CD4-positive, CD25-positive, alpha-beta regulatory T cell (primary cell): Measurements from ENCODE around the gene TMEM80. TPM values are rescaled to one million over a fixed set of nuclear protein-coding genes. Genes with fewer than 3 reads are reported as not detected.
A peak's percentile ranks its signal among the peaks of the same experiment; 100 is the strongest.

Experiments used
- ATAC-seq, 2 donors: fragments of 150-1000 bp; cut with Tn5 transposase; one replicate each; pipeline ENCODE4 v1.10.0; 2021; ENCODE audit warnings: low read depth in 2 of 2, moderate number of reproducible peaks in 2 of 2, moderate library complexity in 1 of 2
- DNase-seq, 3 donors: peaks; one replicate each; pipeline versions ENCODE4 v3.0.0 to v3.0.0-alpha.2; 2012 to 2022; ENCODE audit warnings: mixed read lengths in 1 of 3
- H3K27ac ChIP-seq: one replicate; pipeline ENCODE4 v1.7.0; 2013; ENCODE audit warnings: mild to moderate bottlenecking, low read length; ENCODE audit not compliant: insufficient read depth, poor library complexity, severe bottlenecking
- H3K27me3 ChIP-seq: one replicate; pipeline ENCODE4 v1.7.0; 2013; ENCODE audit warnings: low read length; ENCODE audit not compliant: control insufficient read depth, insufficient read depth
- H3K36me3 ChIP-seq: one replicate; pipeline ENCODE4 v1.7.0; 2013; ENCODE audit warnings: mild to moderate bottlenecking, low read length, moderate library complexity; ENCODE audit not compliant: control insufficient read depth, insufficient read depth
- H3K4me1 ChIP-seq: 2 replicates; pipeline ENCODE4 v1.7.0; 2013; ENCODE audit warnings: mild to moderate bottlenecking, low read length; ENCODE audit not compliant: insufficient read depth, control insufficient read depth, poor library complexity, severe bottlenecking
- H3K4me3 ChIP-seq: one replicate; pipeline ENCODE4 v1.7.0; 2013; ENCODE audit warnings: low read depth, mild to moderate bottlenecking, low read length, moderate library complexity
- H3K9me3 ChIP-seq, 2 experiments: 1 replicate in 1 of 2; 2 replicates in 1 of 2; pipeline ENCODE4 v1.7.0; 2013; ENCODE audit warnings: low read length in 2 of 2, mild to moderate bottlenecking in 1 of 2, moderate library complexity in 1 of 2; ENCODE audit not compliant: control insufficient read depth in 2 of 2
- H3K27ac Mint-ChIP-seq, 3 donors: one replicate each; pipeline ENCODE4 v1.8.0; 2020 to 2022; ENCODE audit warnings: mild to moderate bottlenecking in 3 of 3, mixed read lengths in 3 of 3, moderate library complexity in 2 of 3
- H3K27me3 Mint-ChIP-seq: one replicate; pipeline ENCODE4 v1.8.0; 2022; ENCODE audit warnings: mild to moderate bottlenecking, mixed read lengths
- H3K36me3 Mint-ChIP-seq: one replicate; pipeline ENCODE4 v1.8.0; 2020; ENCODE audit warnings: mixed read lengths
- H3K4me1 Mint-ChIP-seq, 4 donors: one replicate each; pipeline ENCODE4 v1.8.0; 2020 to 2022; ENCODE audit warnings: mixed read lengths in 4 of 4, mild to moderate bottlenecking in 1 of 4
- H3K4me3 Mint-ChIP-seq, 4 donors: one replicate each; pipeline ENCODE4 v1.8.0; 2020 to 2022; ENCODE audit warnings: mild to moderate bottlenecking in 4 of 4, mixed read lengths in 4 of 4, moderate library complexity in 3 of 4
- H3K9me3 Mint-ChIP-seq, 7 donors: one replicate each; pipeline ENCODE4 v1.8.0; 2020 to 2022; ENCODE audit warnings: mixed read lengths in 7 of 7, mild to moderate bottlenecking in 3 of 7, moderate library complexity in 2 of 7
- polyA plus RNA-seq, 4 donors: library from polyadenylated mRNA; unstranded; fragments of 300-500 nt; fragmentation: Illumina TruSeq; gene quantifications; one replicate each; pipeline ENCODE4 v1.2.3, GENCODE V29; 2021
- total RNA-seq: library from RNA; stranded (reverse); gene quantifications from one replicate; pipeline ENCODE4 v1.2.3, GENCODE V29; 2022

The TMEM80 gene
- total and polyA plus RNA-seq, 5 donors from 2014 or later, result 24.5 to 35.0 (median 26.3) TPM

DNA sequence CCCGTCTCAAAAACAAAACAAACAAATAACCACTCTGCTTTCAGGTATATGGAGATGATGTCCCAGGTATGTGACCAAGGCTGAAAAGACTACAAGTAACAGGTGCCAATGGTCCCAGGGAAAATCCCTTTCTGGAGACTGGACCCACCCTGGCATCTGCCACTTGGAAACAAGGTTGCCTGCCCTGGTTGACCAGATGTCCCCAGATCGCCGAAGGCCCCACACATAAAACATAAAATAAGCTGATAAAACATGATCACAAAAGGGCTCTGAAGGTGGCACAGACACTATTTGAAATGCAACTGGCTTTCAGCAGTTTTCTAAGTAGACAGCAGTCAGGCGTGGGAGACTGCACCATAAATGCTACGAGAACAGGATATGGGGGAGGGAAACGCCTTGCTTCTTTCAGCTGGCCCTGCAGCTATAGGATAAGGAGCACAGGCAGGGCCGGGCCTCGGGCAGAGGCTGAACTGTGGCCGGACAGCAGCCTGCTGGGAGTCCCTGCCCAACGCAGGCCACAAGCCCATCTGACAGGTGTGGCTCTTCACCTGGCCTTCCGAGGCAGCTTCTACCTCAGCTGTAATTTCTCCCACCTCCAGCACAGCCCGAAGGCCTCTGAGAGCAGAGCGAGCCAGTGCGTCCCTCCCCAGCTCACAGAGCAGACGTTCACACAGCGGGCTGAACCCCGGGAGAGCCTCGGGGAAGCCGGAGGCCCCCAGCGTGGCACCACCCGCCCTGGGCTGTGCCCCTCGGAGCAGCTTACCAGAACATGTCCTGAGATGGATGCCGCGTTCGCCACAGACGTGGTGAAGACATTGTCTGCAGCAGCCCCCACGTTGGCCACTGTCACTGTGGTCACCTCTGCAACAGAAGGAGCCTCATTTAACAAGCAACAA lies 4.6 kb upstream of the TMEM80 start:
- H3K27ac Mint-ChIP-seq, result peak overlapping the region; percentile 63 to 97 (median 71)
- ATAC-seq (no peak), DNase-seq (peak in 2 of 3 donors; percentile 22 to 67)
- Histone ChIP-seq H3K27ac (peak overlapping the region; percentile 39), H3K4me3 (no peak overlapping the region), H3K4me1 (peaks cover 34% of the 10 kb centered on the region), H3K36me3 (peaks cover 34% of the 10 kb centered on the region), H3K27me3 (no peaks in the 10 kb centered on the region), H3K9me3 (no peaks in the 10 kb centered on the region)
- no peaks in the 10 kb centered on the region for H3K9me3 Mint-ChIP-seq
- peak overlapping the region; percentile 16 to 52 (median 34) for H3K4me3 Mint-ChIP-seq
- H3K36me3 Mint-ChIP-seq, result peaks cover 10% of the 10 kb centered on the region
- H3K27me3 Mint-ChIP-seq, result no peaks in the 10 kb centered on the region
- peaks cover 13 to 41% (median 27%) of the 10 kb centered on the region in 4 donors for H3K4me1 Mint-ChIP-seq

DNA sequence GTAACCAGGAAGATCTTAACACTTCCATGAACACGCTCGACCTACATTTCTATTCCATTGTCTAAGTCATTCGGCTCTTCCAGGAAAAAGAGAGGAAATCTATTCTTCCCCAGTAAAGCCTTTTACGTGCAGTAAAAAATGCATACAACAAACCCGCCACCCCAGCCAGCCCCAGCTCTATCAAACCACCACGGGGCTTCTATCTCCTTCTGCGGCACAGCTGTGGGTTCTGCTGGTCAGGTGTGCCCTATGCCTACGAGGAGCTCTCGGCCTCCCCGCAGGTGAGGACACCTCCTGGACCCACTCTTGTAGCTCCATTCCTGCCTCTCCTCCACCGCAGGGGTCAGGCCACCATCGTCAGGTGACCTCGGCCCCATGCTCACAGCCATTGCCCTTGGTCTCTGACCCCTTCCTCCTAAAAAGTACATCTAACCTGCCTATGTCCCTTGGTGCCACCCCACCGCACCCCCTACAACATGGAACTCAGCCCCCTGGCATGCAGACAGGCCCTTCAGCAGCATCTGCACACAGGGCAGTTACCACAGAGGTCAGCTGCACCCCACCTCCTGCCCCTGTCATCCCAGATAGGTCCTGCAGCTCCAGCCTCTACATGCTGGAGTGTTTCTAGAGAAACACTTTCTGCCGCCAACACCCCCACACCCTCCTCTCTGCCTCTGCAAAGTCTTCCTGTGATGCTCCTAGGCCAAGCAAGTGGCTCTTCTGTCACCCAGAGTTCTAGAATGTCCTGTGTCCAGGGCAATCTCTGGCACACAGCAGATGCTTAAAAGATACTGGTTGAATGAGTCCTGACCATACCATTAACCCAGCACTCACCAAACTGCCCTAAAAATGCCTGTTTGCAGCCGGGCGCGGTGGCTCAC lies 3.7 kb upstream of the TMEM80 start:
- H3K4me3 Mint-ChIP-seq, result peak overlapping the region; percentile 41 to 85 (median 67)
- no peak overlapping the region for H3K4me3 ChIP-seq
- H3K9me3 ChIP-seq, result no peaks in the 10 kb centered on the region
- no peaks in the 10 kb centered on the region for H3K27me3 ChIP-seq
- DNase-seq (no peak), ATAC-seq (no peak)
- peaks cover 26% of the 10 kb centered on the region for H3K36me3 ChIP-seq
- peaks cover 43% of the 10 kb centered on the region for H3K4me1 ChIP-seq
- H3K36me3 Mint-ChIP-seq, result peaks cover 7% of the 10 kb centered on the region
- H3K27me3 Mint-ChIP-seq, result no peaks in the 10 kb centered on the region
- peaks cover 13 to 48% (median 31%) of the 10 kb centered on the region in 4 donors for H3K4me1 Mint-ChIP-seq
- H3K27ac Mint-ChIP-seq, result peak overlapping the region in 2 of 3 donors; percentile 92 to 97
- H3K27ac ChIP-seq, result peak overlapping the region; percentile 69
- H3K9me3 Mint-ChIP-seq, result no peaks in the 10 kb centered on the region

DNA sequence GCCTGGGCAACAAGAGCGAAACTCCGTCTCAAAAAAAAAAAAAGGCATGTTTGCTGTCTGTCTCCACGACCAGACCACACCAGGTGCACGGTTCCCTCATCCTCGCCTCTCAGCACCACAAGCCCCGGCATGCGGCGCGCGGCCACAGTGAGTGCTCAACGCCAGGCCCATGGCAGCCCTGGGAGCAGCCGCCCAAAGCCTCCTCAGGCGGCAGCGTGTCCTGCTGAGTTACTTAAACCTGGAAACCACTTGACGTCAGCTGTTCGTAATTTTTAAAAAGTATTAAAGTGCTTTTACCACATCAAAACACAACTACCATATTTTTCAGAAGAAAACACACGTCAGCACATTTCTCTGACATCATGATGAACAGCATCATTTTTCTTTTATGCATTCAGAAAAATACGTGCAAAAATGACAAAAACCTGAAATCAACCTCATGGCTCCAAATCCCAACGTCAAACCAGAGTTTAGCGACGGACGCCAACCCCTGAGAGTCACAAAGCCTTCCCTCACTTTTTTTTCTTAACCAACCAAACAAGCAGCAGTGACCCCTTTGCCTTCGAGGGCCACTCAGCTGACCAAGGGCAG lies 2.7 kb upstream of the TMEM80 start:
- no peaks in the 10 kb centered on the region for H3K9me3 Mint-ChIP-seq
- peak in 1 of 3 donors; percentile 55 for DNase-seq
- H3K27ac Mint-ChIP-seq, result peak overlapping the region; percentile 92 to 98 (median 97)
- Histone ChIP-seq H3K4me1 (peaks cover 43% of the 10 kb centered on the region), H3K27me3 (no peaks in the 10 kb centered on the region), H3K4me3 (no peak overlapping the region), H3K27ac (peak overlapping the region; percentile 69), H3K36me3 (peaks cover 17% of the 10 kb centered on the region), H3K9me3 (no peaks in the 10 kb centered on the region)
- H3K27me3 Mint-ChIP-seq, result no peaks in the 10 kb centered on the region
- H3K4me1 Mint-ChIP-seq, result peaks cover 13 to 57% (median 33%) of the 10 kb centered on the region in 4 donors
- ATAC-seq, result no peak
- peaks cover 4% of the 10 kb centered on the region for H3K36me3 Mint-ChIP-seq
- H3K4me3 Mint-ChIP-seq, result peak overlapping the region; percentile 85 to 88 (median 86)

DNA sequence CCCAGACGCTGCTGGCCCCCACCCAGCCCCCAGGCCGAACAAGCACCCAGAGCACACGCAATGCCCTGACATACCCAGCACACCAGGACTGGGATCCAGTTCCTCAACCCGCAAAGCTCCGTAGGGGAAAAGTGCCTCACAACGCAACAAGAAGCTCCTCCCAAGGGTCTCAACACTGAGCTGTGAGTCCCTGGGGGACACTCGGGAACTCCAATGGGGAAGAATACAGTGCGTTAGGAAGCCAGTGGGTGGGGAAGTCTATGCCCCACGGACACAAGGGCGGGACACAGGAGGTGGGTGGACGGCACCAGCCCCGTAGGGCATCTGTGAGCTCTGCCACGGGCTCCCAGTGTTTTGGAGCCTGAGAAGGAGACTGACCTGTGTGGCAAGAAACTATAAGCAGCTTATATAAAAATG lies 2.2 kb upstream of the TMEM80 start:
- Histone ChIP-seq H3K9me3 (no peaks in the 10 kb centered on the region), H3K36me3 (peaks cover 13% of the 10 kb centered on the region), H3K4me1 (peaks cover 43% of the 10 kb centered on the region), H3K27ac (peak overlapping the region; percentile 69), H3K4me3 (no peak overlapping the region), H3K27me3 (no peaks in the 10 kb centered on the region)
- Mint-ChIP-seq H3K27ac (peak overlapping the region; percentile 92 to 98 (median 97)), H3K36me3 (peaks cover 4% of the 10 kb centered on the region), H3K9me3 (no peaks in the 10 kb centered on the region), H3K4me1 (peaks cover 13 to 61% (median 35%) of the 10 kb centered on the region in 4 donors), H3K27me3 (no peaks in the 10 kb centered on the region), H3K4me3 (peak overlapping the region; percentile 85 to 88 (median 86))
- ATAC-seq, result no peak
- DNase-seq, result no peak

DNA sequence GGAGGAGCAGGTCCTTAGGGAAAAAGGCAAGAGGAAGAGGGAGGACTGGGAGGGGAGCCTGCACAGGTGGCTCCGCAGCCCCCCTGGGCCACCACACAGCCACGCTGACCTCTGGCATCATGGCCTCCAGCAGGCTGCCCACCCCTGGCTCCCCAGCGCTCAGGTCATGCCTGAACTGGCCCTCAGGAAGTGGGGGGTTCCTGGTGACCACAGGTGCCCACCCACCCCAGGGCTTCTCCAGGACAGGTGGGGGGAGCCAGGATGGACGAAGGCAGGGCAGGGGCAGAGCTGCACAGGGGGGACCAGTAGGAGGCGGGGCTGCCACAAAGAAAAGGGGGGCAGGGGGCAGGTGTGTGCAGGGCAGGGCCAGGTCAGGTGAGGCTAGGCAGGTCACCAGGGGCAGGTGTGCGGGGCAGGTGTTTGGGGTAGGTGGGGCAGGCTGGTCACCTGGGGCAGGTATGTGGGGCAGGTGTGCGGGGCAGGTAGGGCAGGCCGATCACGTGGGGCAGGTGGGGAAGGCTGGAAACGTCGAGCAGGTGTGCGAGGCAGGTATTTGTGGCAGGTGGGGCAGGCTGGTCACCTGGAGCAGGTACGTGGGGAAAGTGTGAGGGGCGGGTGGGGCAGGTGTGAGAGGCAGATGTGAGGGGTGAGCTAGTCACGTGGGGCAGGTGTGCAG lies 1.6 kb upstream of the TMEM80 start:
- H3K27me3 Mint-ChIP-seq, result no peaks in the 10 kb centered on the region
- ATAC-seq (no peak), DNase-seq (no peak)
- peak overlapping the region; percentile 69 for H3K27ac ChIP-seq
- H3K4me1 ChIP-seq, result peaks cover 43% of the 10 kb centered on the region
- peaks cover 7% of the 10 kb centered on the region for H3K36me3 ChIP-seq
- no peak overlapping the region for H3K4me3 ChIP-seq
- H3K36me3 Mint-ChIP-seq, result peaks cover 4% of the 10 kb centered on the region
- H3K4me1 Mint-ChIP-seq, result peaks cover 13 to 61% (median 35%) of the 10 kb centered on the region in 4 donors
- no peaks in the 10 kb centered on the region for H3K9me3 Mint-ChIP-seq
- peak overlapping the region; percentile 92 to 98 (median 97) for H3K27ac Mint-ChIP-seq
- peak overlapping the region; percentile 85 to 88 (median 86) for H3K4me3 Mint-ChIP-seq
- no peaks in the 10 kb centered on the region for H3K27me3 ChIP-seq
- H3K9me3 ChIP-seq, result no peaks in the 10 kb centered on the region

DNA sequence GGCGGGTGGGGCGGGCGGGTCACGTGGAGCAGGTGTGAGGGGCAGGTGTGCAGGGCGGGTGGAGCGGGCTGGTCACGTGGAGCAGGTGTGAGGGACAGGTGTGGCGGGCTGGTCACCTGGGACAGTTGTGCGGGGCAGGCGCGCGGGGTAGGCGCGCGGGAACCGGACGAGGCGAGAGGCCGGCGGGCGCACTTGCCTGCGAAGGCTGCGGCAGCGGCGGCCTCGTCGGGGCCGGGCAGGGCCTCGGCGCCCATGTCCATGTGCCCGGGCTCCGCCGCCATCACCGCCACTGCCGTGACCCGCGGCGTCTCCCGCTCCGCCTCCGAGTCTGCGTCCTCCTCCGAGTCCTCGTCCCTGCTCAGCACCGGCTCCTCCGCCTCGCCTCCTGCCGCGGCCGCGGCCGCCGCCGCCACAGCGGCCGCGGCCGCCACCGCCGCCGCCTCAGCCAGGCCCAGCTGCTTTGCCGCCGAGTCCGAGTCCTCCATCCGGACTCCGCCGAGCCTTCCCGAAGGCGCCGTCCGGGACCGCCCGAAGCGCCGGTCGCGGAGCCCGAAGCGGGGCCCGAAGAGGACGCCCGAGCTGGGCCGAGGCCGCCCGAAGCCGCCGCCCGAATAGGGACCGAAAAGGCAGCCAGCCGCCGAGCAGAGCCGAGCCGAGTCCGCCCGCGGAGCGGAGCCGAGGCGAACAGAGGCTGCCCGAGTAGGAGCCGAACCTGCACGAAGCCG lies 891 bp upstream of the TMEM80 start, which contains the start of gene DEAF1:
Gene DEAF1 (minus strand): TSS at position 660 of the 725 bp plus-strand sequence. CDS start 175 bp downstream, at position 485.
- peaks cover 13 to 56% (median 33%) of the 10 kb centered on the region in 4 donors for H3K4me1 Mint-ChIP-seq
- Histone ChIP-seq H3K4me3 (peak within 1 kb of the TSS; percentile 77), H3K9me3 (no peaks in the 10 kb centered on the region), H3K27me3 (no peaks in the 10 kb centered on the region), H3K36me3 (peaks cover under 1% of the 10 kb centered on the region), H3K4me1 (peaks cover 43% of the 10 kb centered on the region), H3K27ac (peak within 1 kb of the TSS; percentile 98)
- DNase-seq (peak; percentile 98 to 100 (median 98)), ATAC-seq (peak; percentile 83 to 86)
- peaks cover 4% of the 10 kb centered on the region for H3K36me3 Mint-ChIP-seq
- H3K9me3 Mint-ChIP-seq, result no peaks in the 10 kb centered on the region
- no peaks in the 10 kb centered on the region for H3K27me3 Mint-ChIP-seq
- H3K4me3 Mint-ChIP-seq, result peak within 1 kb of the TSS; percentile 90 to 97 (median 94)
- peak within 1 kb of the TSS; percentile 79 to 93 (median 92) for H3K27ac Mint-ChIP-seq
